ENCODE data around the gene EARS2.
A peak's percentile ranks its signal among the peaks of the same experiment; 100 is the strongest.
"Not testable (repeated sequence)": the region's sequence is repeated elsewhere in the genome, so short reads cannot be mapped to it uniquely, and the experiment has no call there.

The EARS2 gene

DNA sequence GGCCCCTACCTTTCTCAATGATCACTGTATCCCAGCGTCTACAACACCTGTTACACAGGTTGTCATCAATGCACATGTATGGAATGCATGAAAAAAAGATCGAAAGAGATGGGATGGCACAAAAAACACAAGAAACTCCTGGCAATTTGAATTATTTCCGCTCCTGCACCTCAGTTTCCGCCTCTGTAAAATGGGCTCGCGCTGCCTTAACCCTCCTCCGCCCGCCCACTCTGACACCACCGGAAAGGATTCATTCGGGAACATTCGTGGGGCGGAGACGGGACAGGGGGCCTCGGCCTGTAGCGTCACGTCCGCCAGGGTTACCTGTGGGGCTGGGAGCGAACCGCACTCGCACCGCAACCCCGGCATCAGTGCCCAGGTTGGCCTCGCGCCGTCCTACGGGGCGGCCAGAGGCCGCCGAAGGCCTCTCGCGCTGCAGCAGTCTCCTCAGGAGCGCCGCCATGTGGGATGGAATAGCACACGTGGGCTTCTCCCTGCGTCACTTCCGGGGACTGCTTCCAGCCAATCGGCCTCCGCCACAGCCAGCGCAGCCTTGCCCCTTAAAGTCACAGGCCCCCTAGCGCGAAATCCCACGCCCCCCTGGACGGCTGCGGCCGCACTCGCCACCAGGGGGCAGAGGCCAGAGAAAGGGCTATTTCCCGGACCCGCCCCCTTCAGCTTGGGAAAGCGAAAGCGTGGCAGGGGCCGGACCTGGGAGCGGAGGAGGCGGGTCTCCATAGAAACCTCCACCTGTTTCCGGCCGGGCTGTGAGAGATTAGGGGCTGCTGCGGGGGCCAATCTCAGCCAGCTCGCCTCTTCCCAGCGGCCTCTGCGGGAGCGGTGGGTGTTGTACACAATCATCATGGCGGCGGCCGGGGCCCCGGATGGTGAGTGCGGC is at the start of gene EARS2, which contains the start of gene UBFD1:
Gene EARS2, minus strand, starts transcription at position 470 of the 898 bp plus-strand sequence. Its CDS starts 7 bp downstream, at position 463.
Gene UBFD1, plus strand, starts transcription at position 847 of the 898 bp plus-strand sequence. Its CDS starts 16 bp downstream, at position 863.
- peak; percentile 99 for DNase-seq

DNA sequence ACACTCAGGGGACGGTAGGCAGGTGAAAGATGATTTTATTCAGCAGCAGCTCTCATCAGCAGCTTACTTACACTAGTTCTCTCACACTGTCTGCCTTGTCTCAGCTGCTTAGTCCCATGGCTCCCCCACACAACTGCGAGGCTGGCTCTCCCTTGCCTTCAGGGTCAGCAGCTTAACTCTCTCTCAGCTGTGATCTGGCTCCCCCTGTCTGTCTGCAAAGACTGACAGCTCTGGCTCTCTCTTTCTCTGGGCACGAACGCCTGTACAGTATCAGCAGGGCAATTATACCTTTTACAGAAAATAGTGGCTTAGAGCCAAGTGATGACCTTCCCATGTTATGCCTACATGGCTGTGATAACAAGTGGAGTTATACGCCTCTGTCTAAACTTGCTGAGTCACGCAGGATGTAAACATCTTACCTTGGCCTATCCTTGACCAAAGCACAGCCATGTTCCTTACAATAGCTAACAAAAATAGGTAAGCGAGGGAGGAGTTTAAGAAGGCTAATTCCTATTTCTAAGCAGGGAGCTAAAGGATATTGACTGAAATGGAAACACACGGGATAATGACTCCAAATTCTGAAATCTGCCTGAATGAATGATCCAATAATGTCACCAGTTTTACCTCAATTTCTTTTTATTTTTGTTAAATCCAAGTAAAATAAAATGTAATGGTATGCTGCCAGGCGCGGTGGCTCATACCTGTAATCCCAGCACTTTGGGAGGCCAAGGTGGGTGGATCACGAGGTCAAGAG is 40.0 kb upstream of the EARS2 start:
- peak; percentile 74 for DNase-seq

DNA sequence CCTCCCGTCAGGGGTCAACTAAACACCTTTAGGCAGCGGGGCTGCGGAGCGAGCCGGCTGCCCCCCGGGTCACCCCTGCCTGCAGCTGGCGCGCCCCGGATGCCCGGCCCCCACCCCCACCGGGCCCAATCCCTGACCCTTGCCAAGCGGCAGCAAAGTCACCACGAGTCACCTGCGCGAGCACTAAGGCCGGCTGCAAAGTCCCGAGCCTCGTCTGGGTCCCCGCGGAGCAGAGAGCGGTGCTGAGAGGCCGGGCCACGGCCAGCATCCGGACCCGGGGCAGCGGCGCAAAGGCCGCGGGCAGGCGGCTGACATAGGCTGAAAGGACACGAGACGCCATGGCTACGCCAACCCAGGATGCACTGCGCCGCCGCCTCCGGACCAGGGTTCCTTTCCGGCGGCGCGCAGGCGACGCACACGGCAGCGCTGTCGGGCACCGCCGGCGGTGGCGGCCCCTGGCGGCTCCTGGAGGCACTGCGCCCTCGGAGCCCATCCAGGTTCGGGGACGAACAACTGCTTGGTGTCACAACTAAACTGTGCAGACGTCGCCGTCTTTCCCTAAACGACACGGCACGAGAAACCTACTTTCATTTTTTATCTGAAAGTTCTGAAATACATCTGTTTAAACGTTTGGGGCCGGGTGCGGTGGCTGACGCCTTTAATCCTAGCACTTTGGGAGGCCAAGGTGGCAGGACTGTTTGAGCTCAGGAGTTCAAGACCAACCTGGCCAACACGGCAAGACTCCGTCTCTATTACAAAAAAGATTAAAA is 39.0 kb upstream of the EARS2 start, which contains the start of gene NDUFAB1:
Gene NDUFAB1, minus strand, starts transcription at position 366 of the 770 bp plus-strand sequence. Its CDS starts 26 bp downstream, at position 340.
- peak; percentile 95 for DNase-seq

DNA sequence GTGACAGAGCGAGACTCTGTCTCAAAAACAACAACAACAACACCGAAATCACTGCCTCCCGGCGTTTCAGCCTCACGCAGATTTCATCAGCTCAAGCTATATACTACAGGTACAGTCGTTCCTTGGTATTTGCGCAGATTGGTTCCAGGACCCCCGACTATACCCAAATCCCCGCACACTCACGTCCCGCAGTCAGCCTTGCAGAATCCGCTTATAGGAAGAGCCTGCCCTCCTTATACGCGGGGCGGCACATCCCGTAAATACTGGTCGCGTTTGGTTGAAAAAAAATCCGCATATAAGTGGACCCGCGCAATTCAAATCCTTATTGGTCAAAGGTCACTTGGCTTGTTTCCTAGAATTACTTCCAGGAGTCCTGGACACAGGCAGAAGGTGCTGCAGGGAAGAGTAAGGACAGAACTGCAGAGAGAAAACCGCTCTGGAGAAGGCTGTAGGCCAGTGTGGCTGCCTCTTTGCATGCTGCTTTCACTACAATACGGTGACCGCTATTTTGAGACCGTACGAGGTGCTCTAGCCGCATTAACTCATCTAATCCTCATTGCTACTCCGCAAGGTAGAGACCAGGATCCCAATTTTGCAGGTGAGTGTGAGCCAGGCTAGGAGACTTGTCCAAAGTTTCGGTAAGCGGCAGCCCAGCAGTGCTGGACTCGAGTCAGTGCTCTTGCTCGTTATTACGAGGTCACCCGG is 38.2 kb upstream of the EARS2 start:
- peak; percentile 55 for DNase-seq

DNA sequence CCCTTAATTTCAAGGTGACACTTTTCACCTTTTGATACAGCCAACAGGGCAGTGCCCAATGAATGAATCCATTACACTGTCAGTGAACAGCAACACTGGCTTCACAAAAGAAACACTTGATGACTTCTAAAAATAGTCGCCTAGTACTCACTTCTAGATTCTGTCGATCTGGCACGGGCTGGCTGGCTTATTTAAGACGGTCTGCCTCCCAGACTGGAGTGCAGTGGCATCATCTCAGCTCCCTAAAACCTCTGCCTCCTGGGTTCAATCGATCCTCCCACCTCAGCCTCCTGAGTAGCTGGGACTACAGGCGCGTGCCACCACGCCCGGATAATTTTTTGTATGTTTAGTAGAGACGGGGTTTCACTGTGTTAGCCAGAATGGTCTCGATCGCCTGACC is 37.0 kb upstream of the EARS2 start:
- no peak for DNase-seq

DNA sequence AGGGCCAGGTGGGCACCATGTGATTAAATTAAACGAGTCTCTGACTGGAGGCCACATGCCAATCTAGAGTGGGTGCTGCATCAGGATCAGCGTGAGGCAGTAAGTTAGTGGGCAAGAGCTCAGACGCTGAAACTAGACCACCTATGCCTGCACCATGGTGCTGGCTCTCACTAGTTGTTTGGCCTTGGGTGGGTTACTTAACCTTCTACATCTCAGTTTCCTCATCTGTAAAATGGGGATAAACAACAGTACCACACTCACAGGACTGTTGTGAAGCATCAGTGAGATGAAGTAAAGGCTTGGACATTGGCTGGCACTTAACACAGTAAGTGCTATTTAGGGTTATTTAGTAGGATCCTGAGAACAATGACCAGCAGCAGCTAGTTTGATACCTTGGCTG is 33.0 kb upstream of the EARS2 start:
- DNase-seq: no peak

DNA sequence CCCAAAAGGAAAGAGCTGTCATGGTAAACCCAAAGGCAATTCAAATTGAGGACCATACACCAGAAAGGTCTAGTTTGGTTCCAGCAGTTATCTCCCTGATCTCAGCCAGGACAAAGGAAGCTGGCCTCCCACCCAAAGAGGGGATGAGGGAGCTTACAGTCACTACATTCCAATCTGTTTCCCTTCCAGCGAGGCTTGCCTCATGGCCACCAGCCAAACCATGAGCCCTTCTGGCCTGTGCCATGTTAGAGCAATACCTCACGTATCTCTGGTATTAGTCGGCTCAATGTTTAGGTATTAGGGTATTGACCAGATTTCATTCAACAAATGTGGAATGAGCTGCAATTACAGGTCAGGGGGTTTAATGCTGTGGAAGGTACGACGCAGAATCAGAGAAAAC is 30.6 kb upstream of the EARS2 start:
- DNase-seq: no peak

DNA sequence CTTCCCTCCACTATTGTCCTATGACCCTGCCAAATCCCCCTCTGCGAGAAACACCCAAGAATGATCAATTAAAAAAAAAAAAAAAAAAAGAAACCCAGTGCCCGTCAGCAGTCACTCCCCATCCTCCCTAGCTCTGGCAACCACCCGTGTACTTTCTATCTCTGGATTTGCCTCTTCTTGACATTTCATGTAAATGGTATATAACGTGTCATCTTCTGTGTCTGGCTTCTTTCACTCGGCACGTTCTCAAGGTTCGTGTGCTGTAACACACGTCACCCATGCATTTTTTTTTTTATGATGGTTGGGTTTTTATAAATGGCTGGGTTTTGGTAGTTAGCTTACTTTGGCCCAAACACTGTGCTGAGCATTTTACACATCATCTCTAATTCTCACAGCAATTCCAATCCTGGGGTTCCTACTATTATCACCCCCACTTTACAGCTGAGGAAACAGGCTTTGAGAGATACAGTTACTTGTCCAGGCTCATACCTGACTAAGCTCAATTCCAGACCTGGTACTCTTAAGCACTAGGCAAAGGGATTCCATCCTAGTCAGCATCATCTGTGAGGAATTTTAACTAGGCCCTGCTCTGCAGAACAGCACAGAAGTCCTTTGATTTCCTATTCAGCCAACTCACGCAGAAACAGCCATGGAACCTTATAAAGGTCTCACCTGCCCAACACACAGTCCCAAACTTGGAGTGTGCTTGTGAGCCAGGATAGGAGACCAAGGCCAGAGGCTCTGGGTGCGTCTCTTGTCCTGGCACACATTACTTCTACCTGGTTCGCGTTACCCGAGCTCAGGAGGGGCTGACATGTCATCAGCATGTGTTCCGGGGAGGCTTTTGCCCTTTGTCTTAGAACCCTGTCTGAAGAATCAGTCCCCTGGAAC is 27.3 kb upstream of the EARS2 start:
- DNase-seq: no peak

DNA sequence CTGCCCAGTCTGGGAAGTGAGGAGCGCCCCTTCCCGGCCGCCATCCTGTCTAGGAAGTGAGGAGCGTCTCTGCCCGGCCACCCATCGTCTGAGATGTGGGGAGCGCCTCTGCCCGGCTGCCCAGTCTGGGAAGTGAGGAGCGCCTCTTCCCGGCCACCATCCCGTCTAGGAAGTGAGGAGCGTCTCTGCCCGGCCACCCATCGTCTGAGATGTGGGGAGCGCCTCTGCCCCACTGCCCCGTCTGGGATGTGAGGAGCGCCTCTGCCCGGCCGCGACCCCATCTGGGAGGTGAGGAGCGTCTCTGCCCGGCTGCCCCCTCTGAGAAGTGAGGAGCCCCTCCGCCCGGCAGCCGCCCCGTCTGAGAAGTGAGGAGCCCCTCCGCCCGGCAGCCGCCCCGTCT is 26.1 kb upstream of the EARS2 start:
- DNase-seq: not testable (repeated sequence)

DNA sequence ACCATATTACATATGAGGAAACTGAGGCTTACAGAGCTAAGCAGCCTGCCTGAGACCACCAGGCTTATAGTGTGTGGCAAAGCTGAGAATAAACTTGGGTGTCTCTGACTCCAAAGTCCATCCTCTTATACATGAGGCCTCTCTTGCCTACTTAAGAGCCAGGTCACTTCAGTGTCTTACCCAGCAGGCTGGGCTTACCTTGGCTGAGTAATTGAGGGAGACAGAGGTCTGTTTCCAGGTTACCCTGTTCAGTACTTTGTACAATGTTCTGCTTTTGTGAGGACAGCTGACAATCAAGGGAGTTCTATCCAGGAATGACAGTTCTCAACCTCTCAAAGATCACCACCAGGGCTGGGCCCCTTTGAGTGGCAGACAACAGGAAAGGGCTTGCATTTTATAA is 24.6 kb upstream of the EARS2 start:
- DNase-seq: no peak

DNA sequence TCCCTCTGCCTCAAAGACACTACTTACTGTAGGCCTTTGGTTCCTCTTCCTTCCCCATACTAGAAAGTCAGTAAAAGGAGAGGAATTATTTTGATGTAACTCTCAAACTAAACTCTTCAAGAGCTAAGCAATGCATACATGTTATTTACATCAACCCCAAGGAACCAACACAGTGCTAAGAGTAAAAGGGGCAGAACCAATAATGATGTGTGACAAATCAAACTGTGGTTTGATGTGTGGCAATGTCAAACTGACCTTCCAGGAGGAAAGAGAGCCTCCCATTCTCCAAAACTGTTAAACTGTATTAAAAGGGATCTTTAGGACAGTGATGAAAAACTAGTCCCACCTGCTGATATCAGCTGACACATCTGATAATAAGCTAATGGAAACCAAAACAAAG is 23.2 kb upstream of the EARS2 start:
- no peak for DNase-seq

DNA sequence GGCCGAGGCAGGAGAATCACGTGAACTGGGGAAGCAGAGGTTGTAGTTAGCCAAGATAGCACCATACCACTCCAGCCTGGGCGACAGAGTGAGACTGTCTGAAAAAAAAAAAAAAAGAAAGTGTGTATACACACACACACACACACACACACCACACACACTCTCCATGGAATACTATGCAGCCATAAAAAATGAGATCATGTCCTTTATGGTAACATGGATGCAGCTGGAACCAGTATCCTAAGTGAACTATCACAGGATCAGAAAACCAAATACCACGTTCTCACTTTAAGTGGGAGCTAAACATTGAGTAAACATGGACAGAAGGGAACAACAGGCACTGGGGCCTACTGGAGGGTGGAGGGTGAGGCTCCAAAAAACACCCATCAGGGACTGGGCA is 22.2 kb upstream of the EARS2 start:
- DNase-seq: no peak

DNA sequence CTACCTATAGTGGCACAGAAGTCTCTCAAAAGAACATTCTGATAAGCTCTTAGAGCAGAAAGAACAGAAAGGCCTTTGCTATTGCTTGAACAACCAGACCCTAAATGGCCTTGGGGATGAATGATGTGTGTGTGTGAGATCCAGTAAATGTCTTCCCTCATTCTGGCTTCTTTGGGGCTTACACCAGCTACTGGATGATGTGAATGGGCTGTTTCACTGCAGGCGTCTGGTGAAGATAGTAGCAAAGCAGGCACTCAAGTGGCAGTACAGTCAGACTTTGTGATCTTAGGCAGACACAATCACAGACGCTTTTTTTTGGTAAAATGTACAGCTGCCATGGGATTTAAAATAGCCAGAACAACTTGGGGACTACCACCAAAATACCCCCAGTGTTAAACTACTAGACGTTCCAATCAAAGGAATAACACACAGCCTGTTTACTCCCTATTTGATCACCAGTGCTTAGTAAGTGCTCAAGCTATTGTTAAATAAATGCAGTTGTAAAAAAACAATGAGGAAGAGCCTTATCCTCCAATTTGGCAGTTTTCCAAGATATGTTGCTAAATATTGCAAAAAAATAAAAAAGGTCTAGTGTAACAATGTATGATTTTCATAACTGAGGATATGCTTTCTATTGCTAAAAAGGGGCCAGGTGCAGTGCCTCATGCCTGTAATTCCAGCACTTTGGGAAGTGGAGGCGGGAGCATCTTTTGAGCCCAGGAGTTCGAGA is 21.1 kb upstream of the EARS2 start:
- peak; percentile 7 for DNase-seq

DNA sequence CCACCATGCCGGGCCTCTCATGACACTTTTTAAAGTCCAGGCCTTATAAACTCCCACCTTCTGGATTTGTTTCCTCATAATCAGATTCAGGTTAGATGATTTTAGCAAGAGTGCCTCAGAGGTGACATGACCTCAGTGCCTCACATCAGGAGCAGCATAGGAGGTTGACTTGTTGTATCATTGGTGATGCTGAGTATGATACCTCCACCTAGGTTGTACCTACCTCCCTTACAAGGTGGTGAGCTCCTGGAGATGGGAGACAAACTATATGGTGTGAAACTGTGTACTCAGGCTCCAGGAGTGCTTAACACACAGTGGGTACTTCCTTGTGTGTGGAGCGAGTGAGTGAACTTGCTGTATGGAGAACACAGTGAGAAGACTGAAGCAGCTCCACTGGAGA is 20.3 kb upstream of the EARS2 start:
- no peak for DNase-seq

DNA sequence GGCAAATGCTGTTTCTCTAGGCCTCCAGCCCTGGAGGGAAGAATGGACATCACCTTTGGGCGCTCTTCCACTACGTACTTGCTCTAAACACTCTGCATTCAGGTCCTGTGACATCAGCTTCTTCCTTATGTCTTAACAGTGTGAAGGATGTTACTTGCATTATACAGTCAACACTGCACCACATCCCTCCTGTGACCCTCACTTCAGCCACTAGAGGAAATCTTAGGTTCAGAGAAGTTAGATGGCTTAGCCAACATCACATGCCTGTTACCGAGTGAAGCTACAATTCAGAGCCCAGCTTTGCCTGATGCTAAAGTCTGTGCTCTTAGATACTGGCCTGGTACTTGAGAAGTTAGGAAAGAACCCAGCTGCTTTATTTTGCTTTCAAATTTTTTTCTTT is 18.7 kb upstream of the EARS2 start:
- no peak for DNase-seq

DNA sequence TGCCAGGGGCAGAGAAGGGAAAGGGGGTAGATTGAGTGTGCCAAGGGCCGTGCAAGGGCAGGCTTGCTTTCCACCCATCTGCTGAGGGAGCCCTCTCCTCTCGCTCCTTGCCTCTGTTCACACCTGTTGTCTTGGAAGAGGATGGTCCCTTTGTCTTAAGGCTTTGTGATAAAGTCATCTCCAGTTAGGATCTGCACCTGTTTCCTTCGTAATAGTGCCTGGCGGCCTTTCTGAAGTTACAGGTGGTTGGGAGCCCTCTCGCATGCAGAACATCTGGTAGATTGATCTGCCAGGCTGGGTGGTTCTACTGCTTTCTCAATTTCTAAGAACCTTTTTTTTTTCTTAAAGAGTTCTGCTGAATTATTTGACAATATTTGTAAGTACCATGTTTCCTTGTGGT is 16.7 kb upstream of the EARS2 start:
- DNase-seq: no peak

DNA sequence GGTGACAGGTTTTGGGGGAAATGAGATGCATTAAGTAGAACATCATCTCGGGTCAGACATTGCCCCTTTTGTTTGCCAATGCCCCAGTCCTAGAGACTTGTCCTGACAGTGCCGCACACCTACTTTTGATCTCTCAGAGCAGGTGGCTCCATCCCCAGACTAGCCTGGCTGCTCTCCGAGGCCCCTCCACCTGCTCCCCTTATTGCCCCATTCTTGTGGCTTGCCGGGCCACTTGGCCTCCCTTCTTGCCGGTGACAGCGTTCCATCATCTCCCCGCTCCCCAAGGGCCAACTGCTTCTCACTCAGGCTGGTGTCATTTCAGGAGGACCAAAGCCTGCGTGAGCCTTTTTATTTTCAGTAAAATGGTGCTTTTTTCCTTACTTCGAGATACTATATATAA is 15.2 kb upstream of the EARS2 start:
- no peak for DNase-seq

DNA sequence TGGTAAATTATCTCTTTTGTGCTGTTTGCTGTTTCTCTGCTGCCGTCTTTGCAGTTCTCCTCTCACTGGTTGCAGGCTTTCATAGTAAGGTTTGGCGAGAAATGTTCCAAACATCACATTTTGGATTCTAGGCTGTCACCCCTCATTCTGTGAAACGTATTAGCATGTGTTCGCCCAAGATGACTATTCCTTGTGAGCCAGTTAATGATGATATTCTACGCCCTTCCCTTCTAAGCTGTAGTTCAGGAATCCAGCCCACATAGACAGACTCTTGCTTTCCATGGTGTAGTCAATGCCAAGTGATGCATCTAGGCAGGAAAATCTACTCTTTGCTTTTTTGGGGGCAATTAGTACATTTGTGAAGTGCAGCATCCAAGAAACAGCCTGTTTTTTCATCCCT is 14.7 kb upstream of the EARS2 start:
- no peak for DNase-seq

DNA sequence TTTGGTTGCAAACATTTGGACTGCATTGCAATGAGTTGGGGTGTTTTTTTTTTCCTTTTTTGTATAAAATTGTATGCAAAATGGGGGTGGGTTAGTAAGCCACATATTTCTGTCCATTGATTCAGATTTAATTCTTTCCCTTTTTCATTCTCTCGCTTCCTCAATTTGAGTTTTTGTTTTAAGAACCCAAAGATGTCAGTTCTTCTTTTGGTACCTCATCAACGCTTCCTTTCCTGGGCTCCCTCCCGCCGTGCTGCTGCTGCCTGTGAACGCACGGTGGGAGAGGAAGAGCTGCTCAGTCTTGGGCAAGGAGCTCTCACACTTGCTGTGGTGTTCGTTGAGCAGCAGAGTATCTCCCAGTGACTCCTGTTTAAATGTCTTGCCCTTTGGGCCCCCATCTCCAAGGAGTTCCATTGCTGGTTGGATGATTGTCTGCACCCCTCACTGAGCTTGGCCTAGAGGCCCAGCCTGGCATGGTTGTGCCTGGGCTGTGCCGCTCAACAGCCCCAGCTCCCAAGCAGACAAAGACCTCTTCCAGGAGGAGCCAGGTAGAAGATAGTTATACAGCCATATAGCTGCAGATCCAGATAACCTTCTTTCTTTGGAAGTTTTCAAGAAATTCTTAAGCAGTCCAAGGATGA is 14.0 kb upstream of the EARS2 start:
- DNase-seq: no peak

DNA sequence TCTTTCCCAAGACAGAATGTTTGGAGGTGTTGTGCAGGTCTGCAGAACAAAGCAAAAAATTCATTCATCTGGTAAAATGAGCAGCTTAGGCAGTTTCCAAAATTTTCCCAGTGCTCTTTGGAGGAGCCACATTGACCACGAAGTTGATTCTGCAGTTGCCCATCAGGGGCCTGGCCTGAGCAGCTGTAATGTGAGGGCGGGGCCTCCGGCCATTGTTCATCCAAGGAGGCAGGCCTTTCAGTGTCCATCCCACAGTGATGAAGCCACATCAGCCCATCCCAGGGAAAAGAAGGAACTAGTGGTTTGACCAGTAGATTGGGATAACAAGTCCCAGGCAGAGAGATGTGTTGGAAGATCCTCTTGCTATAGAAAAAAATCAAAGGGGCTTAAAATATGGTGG is 10.5 kb upstream of the EARS2 start:
- DNase-seq: no peak
